GM19324 (cell line): ENCODE data around the gene FAM210A.

Experiments used
- ATAC-seq: cut with Tn5 transposase; IDR thresholded peaks from one replicate; pipeline ENCODE4 v1.9.1; 2021; ENCODE audit warnings: mild to moderate bottlenecking, moderate library complexity; ENCODE audit not compliant: unreplicated experiment, low FRiP score

Gene FAM210A

DNA sequence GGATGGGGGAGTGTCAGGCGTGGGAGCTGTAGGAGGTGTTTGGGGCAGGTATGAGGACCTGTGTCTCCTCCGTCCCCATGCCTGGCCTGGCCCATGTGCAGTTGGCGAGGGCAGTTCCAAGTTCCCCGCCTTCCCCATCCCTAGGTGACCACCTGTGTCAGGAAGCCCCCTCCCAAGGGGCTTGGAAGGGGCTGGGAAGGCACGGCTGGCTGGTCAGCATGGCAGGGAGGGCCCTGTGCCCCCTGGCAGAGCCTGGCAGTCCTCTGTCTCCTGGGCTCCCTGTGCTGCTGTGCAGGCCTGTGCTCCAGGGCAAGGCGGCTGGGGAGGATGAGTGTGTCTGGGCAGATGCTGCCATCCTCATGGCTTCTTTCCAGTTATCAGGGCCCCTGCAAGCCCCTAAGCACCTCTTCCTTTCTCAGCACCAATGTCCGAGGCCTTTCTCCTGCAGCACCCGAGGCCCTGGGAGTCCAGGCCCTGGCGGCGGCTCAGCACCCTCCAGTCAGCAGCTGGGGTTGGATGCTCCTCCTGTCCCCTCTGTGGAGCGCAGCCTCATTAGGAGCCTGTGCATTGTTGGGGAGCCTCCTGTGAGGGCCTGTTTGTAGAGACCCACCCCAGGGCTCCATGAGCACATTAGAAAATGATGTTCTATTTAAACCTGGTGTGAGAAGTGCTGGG is 101.7 kb downstream of the FAM210A start:
- ATAC-seq, result no peak

DNA sequence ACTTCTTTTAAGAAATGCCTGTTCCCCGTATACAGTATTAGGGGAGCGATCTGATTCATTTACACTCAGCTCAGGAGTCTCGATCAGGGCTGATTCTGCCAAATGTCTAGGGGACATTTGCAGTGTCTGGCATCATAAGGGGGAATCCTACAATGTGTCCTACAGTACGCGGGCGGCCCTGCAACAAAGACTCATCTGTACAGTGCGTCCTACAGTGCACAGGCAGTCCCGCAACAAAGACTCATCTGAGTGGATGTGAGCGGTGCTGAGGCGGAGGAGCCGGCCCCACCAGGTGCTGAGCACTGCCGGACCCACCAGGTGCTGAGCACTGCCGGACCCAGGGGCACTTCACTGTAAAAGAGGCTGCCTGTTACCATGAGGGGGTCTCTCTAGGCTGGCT is 102.5 kb downstream of the FAM210A start:
- ATAC-seq, result no peak

DNA sequence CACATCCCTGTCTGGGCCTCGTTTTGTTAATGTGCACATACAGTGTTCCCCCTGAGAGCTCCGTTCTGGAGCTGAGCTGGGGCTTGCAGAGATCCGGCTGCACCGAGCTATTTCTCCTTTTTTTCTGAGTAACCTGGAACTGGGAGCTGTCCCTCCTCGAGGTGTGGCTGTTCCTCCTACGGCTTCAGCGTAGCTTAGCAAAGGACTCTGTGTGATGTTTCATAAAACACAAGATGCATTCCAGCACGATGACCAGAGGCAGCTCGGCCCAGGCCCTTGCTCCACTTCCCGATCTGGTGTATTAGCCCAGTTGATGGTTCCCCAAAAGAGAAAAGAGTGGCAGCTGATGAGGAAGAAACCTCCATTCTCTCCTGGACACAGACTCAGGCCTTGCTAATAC is 103.0 kb downstream of the FAM210A start:
- ATAC-seq, result no peak

DNA sequence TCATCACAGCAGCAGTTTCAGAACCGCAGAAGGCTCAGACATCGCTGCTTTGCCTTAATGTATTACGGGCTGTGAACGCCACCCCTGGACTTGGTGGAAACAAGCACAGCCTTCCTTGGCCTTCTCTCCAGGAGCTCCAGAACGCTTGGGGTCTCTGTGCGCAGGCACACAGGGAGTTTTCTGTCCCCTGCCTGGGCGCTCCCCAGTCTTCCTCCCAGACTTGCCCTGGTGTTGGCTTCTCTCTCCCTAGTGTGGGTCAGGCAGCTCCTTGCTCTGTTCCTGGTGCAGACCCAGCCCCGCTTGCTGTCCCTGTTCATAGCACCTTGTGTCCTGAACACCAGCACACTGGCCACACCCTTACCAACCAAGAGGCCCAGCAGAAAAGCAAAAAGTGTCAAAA is 103.6 kb downstream of the FAM210A start:
- ATAC-seq, result no peak

DNA sequence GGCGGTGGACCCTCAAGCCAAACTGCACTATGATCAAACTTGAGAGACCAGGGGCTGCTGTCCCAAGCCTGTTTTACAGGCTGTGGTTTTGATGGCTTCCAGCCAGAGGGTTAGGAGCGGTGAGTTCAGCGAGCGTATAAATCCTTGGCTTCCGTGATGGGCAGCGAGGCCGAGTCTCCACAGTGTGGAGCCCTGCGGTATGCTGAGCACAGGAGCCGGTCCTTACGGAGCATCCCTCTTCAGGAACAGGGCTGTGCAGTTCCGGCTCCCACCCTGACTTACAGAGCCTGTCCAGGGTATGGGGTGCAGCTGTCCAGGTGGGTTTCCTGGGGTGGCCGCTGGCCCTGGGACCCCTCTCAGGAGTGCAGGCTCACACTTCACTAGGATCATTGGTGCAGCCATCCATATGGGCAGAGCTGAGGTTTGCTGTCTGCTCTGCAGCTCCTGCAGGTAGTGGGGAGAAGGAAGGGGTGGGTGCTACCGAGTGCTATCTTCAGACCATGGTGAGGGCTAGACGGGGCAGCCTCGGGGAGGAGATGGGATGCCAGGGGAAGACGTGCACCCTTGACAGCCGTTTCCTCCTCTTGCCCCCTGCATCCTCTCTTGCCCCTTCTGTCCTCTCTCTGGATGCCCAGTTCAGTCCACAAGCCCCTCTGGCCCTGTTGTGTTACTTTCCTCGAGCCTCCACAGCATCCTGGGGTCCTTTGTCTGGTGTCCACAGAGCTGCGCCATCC is 104.3 kb downstream of the FAM210A start:
- ATAC-seq, result no peak

DNA sequence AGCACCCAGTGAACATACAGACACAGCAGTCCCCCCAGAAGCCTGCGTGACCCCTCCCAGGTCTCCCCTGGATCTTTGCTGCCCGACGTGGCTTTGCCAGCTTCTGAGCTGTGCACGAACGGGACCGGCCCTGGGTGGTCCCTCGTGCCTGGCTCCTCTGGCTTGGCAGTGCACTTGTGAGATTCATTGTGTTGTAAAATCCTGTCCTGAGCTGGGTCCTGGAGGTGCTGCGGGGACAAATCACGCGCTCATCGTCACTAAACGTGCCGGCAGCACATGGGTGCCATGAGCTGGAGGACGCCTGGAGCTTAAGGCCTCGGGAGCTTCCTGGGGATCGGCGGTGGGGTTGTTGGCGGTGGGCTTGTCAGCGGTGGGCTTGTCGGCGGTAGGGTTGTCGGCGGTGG is 104.9 kb downstream of the FAM210A start:
- ATAC-seq, result no peak

DNA sequence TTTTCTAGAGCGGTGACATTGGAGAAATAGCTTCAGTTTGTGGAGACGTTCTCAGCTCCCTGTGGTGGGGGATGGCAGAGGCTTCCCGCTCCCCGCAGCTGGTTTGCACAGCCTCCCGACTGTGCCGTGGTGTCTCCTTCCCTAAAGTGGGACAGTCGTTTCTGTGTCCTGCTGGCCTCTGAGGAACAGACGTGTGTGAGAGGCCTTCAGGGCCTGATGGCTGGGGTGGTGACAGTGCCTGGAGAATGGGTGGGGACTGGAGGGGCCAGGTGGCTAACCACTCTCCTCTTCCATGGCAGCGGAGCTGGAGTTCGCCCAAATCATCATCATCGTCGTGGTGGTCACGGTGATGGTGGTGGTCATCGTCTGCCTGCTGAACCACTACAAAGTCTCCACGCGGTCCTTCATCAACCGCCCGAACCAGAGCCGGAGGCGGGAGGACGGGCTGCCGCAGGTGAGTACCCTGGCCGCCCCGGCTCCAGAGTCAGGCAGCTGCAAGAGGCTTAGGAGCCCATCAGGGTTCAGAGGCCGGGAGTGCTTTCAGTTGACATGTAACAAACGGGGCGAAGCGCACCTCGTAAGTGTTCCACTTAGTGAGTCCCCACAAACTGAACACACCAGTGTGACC is 105.4 kb downstream of the FAM210A start:
- ATAC-seq, result no peak

DNA sequence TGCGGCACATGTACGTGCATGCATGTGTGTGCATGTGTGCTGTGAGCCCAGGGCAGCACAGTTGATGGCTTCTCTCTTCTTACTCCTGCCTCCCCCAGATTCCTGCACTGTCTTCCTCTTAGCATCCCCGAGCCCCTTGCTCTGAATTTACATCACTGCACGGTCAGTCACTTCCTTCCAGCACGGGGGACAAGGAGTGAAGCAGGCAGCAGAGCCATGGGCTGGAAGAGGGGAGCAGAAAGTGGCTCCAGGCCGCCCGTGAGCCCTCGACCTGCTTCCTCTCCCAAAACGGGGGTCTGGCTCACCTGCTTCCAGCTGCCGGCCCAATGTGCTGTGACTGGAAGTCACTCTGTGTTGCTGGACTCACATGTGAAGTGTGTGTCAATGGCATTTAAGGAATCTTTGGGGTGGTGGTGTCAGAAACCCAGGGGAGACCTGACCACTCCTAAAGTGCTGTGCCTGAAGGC is 106.1 kb downstream of the FAM210A start:
- ATAC-seq, result no peak

DNA sequence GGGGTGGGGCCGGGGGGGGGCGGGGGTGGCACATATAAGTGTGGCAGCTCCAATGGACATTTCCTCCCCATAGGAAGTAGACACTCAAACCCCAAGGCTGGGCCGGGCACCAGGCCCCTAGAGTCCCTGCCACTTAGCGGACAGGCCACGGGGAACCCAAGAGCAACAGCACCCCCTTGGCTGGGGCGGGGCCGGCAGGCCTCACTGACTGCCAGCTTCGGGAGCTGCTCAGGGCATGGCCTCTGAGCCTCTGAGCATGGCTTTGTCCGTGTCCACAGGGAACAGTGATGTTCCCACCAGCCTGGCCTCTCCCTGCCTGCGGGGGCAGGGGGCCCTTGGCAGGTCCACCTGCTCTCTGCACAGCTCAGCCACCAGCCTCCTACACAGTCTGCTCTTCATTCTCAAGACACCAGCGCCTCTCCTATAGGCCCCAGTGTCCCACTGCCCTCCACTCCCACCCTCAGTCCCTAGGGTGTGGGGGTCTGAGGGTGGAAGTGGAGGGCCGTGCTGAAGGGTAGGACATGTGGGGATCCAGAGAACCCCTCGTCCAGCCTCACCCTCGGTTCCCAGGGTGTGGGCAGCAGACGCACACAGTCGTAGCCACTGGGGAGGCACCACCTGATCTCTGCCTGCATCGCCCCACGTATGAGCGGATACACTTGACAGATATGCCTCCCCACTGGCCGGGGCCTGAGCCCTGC is 106.7 kb downstream of the FAM210A start:
- ATAC-seq, result no peak

DNA sequence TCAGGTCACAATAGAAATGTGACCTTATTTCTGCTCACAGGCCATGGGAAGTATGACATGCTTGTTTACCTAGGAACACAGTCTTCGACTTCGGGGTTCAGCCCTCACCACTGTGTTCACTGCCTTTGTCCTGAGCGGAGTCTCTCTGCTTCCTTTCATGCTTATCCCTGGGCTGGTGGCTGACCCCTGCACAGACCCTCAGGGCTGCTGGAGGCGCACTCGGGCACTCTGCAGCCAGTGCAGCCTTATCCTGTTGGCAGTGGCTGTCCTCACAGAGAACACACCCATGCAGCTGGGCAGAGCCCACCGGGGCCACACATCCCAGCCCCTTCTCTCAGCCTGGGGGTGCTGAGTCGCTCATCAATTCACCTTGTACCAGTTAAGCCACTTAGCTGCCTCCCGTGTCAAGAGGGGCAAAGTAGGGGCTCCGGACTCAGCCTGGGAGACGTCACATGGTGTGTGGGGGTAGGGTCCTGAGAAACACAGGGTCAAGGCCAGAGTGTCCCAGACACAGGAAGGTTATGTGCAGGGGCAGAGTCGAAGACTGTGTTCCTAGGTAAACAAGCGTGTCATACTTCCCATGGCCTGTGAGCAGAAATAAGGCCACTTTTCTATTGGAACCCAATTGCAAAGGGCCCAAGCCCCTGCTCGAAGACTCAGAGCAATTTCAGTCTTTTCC is 107.5 kb downstream of the FAM210A start:
- ATAC-seq, result no peak

DNA sequence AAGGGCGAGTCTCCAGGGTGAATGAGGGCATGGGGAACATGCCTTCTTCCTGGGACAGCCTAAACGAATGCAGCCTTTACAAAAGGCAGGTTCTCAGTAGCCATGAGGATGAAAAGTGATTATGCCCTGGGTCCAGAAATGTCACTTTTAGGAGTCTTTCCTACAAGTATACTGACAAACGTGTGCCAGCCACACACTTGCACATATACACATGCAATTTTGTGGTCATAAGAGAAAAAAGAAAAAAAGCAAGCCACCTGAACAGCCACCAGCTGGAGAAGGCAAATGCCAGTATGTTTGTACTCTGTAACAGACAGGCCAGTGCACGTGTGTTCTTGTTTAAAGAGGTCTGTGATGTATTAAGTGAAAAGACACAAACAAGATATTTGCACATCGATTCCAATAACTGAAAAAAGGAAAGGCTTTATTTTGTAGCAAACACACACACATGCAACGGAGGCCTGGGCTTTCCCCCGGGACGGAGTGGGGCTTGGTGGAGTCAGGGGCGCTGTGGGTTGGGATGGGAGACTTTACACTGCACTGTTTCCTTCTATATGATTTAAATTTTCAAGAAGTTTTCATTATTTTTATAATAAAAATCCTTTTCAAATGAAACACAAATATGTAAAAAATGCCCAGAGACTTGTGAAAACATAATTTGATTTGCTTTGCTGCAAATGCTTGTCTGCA is 108.4 kb downstream of the FAM210A start:
- no peak for ATAC-seq

DNA sequence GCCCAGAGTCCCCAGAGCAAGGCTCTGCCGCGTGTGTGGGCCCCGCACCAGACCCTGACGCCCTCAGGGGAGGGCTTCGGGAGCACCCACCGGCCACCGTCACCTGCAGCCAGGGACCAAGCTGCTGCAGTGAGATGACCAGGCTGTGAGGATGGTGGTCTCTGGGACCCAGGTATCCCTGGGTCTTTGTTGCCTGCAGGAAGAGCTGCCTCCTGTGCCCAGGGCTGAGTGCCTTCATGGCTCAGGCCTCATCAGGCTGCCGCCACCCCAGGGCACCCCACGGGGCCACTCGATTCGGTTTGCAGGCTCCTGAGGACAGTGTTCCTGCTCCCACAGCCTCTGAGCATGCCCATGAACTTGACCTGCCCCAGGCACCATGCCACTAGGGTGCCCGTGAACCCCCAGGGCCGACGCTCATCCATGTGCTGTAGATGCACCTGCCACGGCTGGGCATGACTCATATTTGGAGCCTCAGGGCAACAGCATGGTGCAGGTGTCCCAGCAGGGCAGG is 109.8 kb downstream of the FAM210A start:
- no peak for ATAC-seq

DNA sequence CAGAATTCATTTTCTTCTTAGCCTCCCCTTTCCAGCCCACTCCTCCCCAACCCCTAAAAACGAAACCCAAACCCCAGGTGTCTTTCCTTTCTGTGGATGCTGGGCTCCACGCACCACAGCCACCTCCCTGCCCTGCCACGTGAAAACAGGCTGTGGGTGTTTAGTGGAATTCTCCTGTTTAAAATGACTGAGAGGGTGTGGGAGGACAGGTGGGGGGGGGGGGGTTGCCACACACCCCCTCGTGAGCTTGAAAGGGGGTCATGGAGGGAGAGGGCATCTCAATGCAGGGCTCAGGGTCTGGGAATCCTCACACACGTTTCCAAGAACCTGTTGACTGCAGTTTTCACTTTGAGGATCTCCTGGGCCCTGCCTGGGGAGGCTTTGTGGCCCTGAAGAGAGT is 110.3 kb downstream of the FAM210A start:
- no peak for ATAC-seq

DNA sequence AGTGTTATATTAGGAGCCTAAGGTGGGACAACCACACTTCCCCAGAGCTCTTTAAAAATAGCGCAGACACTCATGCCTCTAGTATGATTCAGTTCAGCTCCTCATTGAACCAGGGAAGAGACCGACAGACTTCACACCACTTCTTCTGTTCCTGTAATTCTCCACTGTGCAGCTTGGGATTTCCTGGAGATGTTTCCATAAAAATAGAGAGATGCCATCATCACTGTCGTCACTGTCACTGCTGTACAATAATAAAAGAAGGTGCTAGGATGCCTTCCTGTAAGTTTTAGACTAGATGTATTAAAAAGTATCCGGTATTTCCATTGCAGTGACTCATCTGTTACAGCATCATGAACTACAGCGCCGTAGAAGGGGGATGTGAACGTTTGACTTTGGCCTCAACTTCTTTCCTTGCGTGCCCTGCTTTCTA is 110.9 kb downstream of the FAM210A start:
- ATAC-seq, result no peak

DNA sequence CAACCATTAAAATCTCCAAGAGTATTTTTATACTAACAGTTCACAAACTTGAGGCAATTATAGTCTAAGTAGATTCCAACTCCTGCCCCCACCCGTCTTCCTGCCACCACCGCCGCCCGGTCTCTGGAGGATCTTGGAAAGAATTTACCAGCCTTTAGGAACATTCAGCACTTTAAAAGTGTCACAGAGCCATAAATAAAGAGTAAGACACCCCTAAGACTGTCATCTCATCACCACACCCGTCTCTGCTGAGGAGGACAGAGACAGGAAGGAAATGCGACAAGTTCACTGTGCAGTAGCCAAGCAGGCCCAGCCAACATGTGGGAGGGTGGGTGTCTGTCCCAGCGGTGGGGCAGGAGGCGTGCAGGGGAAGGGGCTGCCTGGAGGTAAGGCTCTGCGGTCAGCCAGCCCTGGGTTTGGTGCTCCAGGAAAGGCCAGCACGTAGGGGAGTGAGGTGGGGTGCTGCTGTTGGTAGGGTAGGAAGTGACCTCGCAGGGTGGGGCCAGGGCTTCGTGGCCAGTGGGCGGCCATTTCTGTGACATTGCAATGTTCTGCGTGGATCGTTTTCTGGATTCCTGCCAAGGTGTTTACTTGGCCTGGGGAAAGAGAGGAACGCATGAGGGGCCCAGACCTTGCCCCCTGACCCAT is 111.6 kb downstream of the FAM210A start:
- no peak for ATAC-seq

DNA sequence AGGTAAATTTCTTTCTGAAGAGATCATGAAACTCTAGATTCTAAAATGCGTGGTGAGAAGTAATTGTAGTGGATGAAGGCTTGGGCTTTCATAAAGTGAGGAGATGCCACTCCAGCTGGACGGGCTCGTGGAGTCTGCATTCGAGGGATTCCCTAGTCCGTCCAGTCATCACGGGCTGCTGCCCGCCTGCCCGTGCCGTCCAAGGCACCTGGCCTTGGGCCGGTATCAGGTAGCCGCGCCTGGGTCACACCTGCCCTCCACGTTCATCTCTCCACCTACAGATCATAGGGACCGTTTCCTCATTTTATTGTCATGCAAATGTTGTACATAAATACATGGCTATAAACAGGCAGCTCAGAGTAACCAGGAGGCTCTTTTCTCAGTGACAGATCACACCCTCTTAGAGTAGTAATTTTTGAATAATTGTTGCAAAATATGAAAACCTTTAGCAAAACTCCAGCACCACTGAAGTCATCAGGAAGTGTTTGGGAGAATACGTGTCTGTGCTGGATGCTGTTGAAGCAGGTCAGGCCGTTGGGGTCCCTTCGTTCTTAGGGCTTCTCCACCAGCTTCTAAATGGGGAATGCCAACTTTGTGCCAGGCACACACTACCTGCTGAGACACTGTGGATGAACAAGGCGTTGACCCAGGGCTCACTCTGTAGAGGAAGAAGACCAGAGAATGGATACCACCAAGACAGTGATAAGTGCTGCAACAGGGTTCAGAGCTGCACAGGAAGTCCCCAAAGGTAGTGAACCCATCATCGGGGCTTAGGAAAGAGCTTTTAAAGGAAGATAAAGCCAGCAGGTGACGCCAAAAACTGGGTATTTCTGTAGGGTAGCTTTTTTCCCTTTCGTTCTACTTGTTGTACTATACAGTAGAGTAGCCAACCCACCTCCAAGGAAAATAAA is 112.5 kb downstream of the FAM210A start:
- no peak for ATAC-seq
